IMR-90 (cell line): ENCODE data around the gene TUBA3E. TPM values are rescaled to one million over a fixed set of nuclear protein-coding genes. Genes with fewer than 3 reads are reported as not detected.
"Not testable (repeated sequence)": the region's sequence is repeated elsewhere in the genome, so short reads cannot be mapped to it uniquely, and the experiment has no call there.

ENCODE experiments used
- ATAC-seq: fragments of 200-7000 bp; cut with Tn5 transposase; 2 replicates; pipeline ENCODE4 v1.9.1; 2020; ENCODE audit warnings: low read depth, mild to moderate bottlenecking, moderate library complexity
- BruUV-seq: library from RNA; stranded (reverse); fragments of 400-500 nt; replicated peaks from 2 replicates; lab custom pipeline; 2021; lab: Mats Ljungman, UMichigan
- CTCF ChIA-PET: fragments of 300-600 bp; formaldehyde crosslinking; extraction: SDS; loops from one replicate; lab custom pipeline; 2021; ENCODE audit warnings: antibody characterized with exemption; lab: Yijun Ruan, JAX
- POLR2A ChIA-PET: fragments of 300-600 bp; sonication (Branson Sonifier 250); formaldehyde crosslinking; loops from one replicate; lab custom pipeline; 2022; ENCODE audit warnings: antibody characterized with exemption; ENCODE audit not compliant: unreplicated experiment; lab: Charles Lee
- DNase-seq: peaks from one replicate; pipeline ENCODE4 v3.0.0; 2013
- H2AFZ ChIP-seq: replicated peaks from 2 replicates; pipeline ENCODE3; 2013; ENCODE audit warnings: low read length, mild to moderate bottlenecking; ENCODE audit not compliant: poor library complexity
- H2AK5ac ChIP-seq: 2 replicates; pipeline ENCODE4 v1.6.1; 2013; ENCODE audit warnings: low read depth, low read length, inconsistent platforms
- H2AK9ac ChIP-seq: replicated peaks from 2 replicates; pipeline ENCODE3; 2013; ENCODE audit warnings: mild to moderate bottlenecking, low read depth, low read length, moderate library complexity; ENCODE audit not compliant: poor library complexity
- H2BK120ac ChIP-seq: 2 replicates; pipeline ENCODE4 v1.6.1; 2013; ENCODE audit warnings: low read depth, low read length, inconsistent platforms
- H2BK15ac ChIP-seq: 3 replicates; pipeline ENCODE4 v1.6.1; 2013; ENCODE audit warnings: low read depth, low read length, inconsistent platforms
- H2BK20ac ChIP-seq: 2 replicates; pipeline ENCODE4 v1.6.1; 2013; ENCODE audit warnings: low read depth, mild to moderate bottlenecking, inconsistent platforms, low read length, moderate library complexity
- H2BK5ac ChIP-seq: 2 replicates; pipeline ENCODE4 v1.6.1; 2013; ENCODE audit warnings: mild to moderate bottlenecking, low read depth, low read length, inconsistent platforms; ENCODE audit not compliant: poor library complexity, severe bottlenecking
- H3K14ac ChIP-seq: replicated peaks from 2 replicates; pipeline ENCODE4 v1.6.1; 2013; ENCODE audit warnings: low read depth, low read length, inconsistent platforms
- H3K18ac ChIP-seq: 2 replicates; pipeline ENCODE4 v1.6.1; 2013; ENCODE audit warnings: low read depth, low read length, control low read depth
- H3K23ac ChIP-seq: 2 replicates; pipeline ENCODE4 v1.6.1; 2013; ENCODE audit warnings: low read depth, low read length, inconsistent platforms
- H3K27ac ChIP-seq: 2 replicates; pipeline ENCODE4 v1.5.1; 2013; ENCODE audit warnings: mild to moderate bottlenecking, control low read depth, low read length; ENCODE audit not compliant: insufficient read depth
- H3K27me3 ChIP-seq: 2 replicates; pipeline ENCODE4 v1.6.1; 2013; ENCODE audit warnings: low read length; ENCODE audit not compliant: control insufficient read depth, insufficient read depth
- H3K36me3 ChIP-seq: 2 replicates; pipeline ENCODE4 v1.6.1; 2013; ENCODE audit warnings: low read length, mixed read lengths; ENCODE audit not compliant: control insufficient read depth, insufficient read depth
- H3K4ac ChIP-seq: 2 replicates; pipeline ENCODE4 v1.6.1; 2013; ENCODE audit warnings: low read depth, low read length, inconsistent platforms
- H3K4me1 ChIP-seq: 2 replicates; pipeline ENCODE4 v1.6.1; 2013; ENCODE audit warnings: low read length, mixed read lengths; ENCODE audit not compliant: control insufficient read depth, insufficient read depth
- H3K4me2 ChIP-seq: 2 replicates; pipeline ENCODE4 v1.6.1; 2013; ENCODE audit warnings: low read depth, mild to moderate bottlenecking, control low read depth, low read length, moderate library complexity
- H3K4me3 ChIP-seq: 2 replicates; pipeline ENCODE4 v1.5.1; 2013; ENCODE audit warnings: low read depth, mild to moderate bottlenecking, control low read depth, low read length, moderate library complexity; ENCODE audit not compliant: insufficient read depth
- H3K56ac ChIP-seq: 2 replicates; pipeline ENCODE4 v1.6.1; 2013; ENCODE audit warnings: low read length, inconsistent platforms; ENCODE audit not compliant: insufficient read depth; ENCODE audit errors: extremely low read depth
- H3K79me1 ChIP-seq, 2 experiments: 2 replicates each; pipeline ENCODE4 v1.6.1; 2013; ENCODE audit warnings: low read length in 2 of 2, inconsistent platforms in 1 of 2, low read depth in 1 of 2
- H3K9ac ChIP-seq: 2 replicates; pipeline ENCODE4 v1.6.1; 2013; ENCODE audit warnings: low read depth, low read length, control low read depth
- H3K9me1 ChIP-seq: 2 replicates; pipeline ENCODE4 v1.6.1; 2013; ENCODE audit warnings: low read length, inconsistent platforms; ENCODE audit not compliant: insufficient read depth
- H3K9me3 ChIP-seq: 2 replicates; pipeline ENCODE4 v1.6.1; 2013; ENCODE audit warnings: low read length; ENCODE audit not compliant: control insufficient read depth, insufficient read depth
- H4K20me1 ChIP-seq: 2 replicates; pipeline ENCODE4 v1.6.1; 2013; ENCODE audit warnings: low read length, inconsistent platforms; ENCODE audit not compliant: insufficient read depth
- H4K5ac ChIP-seq: 2 replicates; pipeline ENCODE4 v1.6.1; 2013; ENCODE audit warnings: mild to moderate bottlenecking, low read depth, low read length, control low read depth
- H4K8ac ChIP-seq, 2 experiments: 2 replicates each; pipeline ENCODE4 v1.6.1; 2013; ENCODE audit warnings: low read depth in 2 of 2, low read length in 2 of 2, control low read depth in 1 of 2, inconsistent platforms in 1 of 2
- H4K91ac ChIP-seq: 2 replicates; pipeline ENCODE4 v1.6.1; 2013; ENCODE audit warnings: low read depth, low read length, inconsistent platforms; ENCODE audit not compliant: insufficient read depth
- WGBS, 2 experiments: methylation state at CpG; one replicate each; pipeline versions ENCODE4 v1.1.5 to v1.1.7; 2013; ENCODE audit warnings: missing lambda C conversion rate in 2 of 2; ENCODE audit not compliant: insufficient read length in 1 of 2; ENCODE audit errors: extremely low coverage in 2 of 2; 5-methylcytosine and 5-hydroxymethylcytosine counted together
- dilution Hi-C: fragments of 300-500 bp; cut with HindIII; formaldehyde crosslinking; loops from one replicate; pipeline ENCODE4 v1.14.3; 2018; ENCODE audit warnings: low sequenced_read_pairs; ENCODE audit not compliant: unreplicated experiment
- in situ Hi-C: fragments of 300-500 bp; cut with MboI; formaldehyde crosslinking; loops from 3 replicates; pipeline ENCODE4 v1.14.3; 2019; ENCODE audit warnings: low sequenced_read_pairs, inconsistent platforms, mixed read lengths
- intact Hi-C: fragments of 100-400 bp; cut with micrococcal nuclease; formaldehyde crosslinking; loops from 2 replicates; pipeline ENCODE4 v1.10.0; 2022
- polyA plus RNA-seq, 3 experiments: library from polyadenylated mRNA; depleted of rRNA; stranded (reverse); fragments of >200 nt; gene quantifications; 2 replicates each; pipeline ENCODE4 v1.2.3, GENCODE V29; 2012; ENCODE audit warnings: low replicate concordance in 1 of 3
- total RNA-seq: library from RNA; depleted of rRNA; stranded (reverse); fragments of >200 nt; gene quantifications from 2 replicates; pipeline ENCODE4 v1.2.3, GENCODE V29; 2012

TUBA3E gene
- total and polyA plus RNA-seq, 2 of the 4 experiments (the other 2 are of a cell fraction): not detected

- H2AK5ac ChIP-seq, intact Hi-C loops, H3K56ac ChIP-seq, H3K9me1 ChIP-seq, H3K4ac ChIP-seq, H3K36me3 ChIP-seq, H2AK9ac ChIP-seq, H3K9me3 ChIP-seq, H3K79me1 ChIP-seq, H2AFZ ChIP-seq, in situ Hi-C loops, BruUV-seq, H4K5ac ChIP-seq, H3K18ac ChIP-seq, H3K4me2 ChIP-seq, H3K4me1 ChIP-seq, H2BK15ac ChIP-seq, H3K27me3 ChIP-seq, H3K14ac ChIP-seq, H3K27ac ChIP-seq, H4K20me1 ChIP-seq, H4K91ac ChIP-seq, ATAC-seq, DNase-seq, dilution Hi-C loops, H2BK5ac ChIP-seq, H2BK120ac ChIP-seq, H3K9ac ChIP-seq, POLR2A ChIA-PET, H3K4me3 ChIP-seq, H3K23ac ChIP-seq, CTCF ChIA-PET, H2BK20ac ChIP-seq, H4K8ac ChIP-seq: not testable (repeated sequence)
- WGBS, 2 experiments: 97% methylated on average over 6 of the region's 21 CpGs; no CpG with 5 or more reads in 1 of the 2 experiments
These were observed 29.8 kb upstream of the TUBA3E start for GRCh38 chr2:130228005-130228404.

GRCh38 chr2:130222523-130222922 lies 24.3 kb upstream of the TUBA3E start:
- H3K27me3 ChIP-seq, in situ Hi-C loops, H3K27ac ChIP-seq, H3K4me2 ChIP-seq, H3K36me3 ChIP-seq, H3K4ac ChIP-seq, H2AK9ac ChIP-seq, H4K5ac ChIP-seq, H2BK20ac ChIP-seq, ATAC-seq, H4K91ac ChIP-seq, H3K9me3 ChIP-seq, H3K56ac ChIP-seq, dilution Hi-C loops, H3K23ac ChIP-seq, H3K79me1 ChIP-seq, H3K14ac ChIP-seq, H2BK120ac ChIP-seq, H2AFZ ChIP-seq, H4K20me1 ChIP-seq, H3K9me1 ChIP-seq, BruUV-seq, H3K9ac ChIP-seq, intact Hi-C loops, H2BK5ac ChIP-seq, H2AK5ac ChIP-seq, H4K8ac ChIP-seq, CTCF ChIA-PET, H3K18ac ChIP-seq, H2BK15ac ChIP-seq, H3K4me1 ChIP-seq, H3K4me3 ChIP-seq, DNase-seq, POLR2A ChIA-PET: not testable (repeated sequence)
- WGBS, 2 experiments: no CpG with 5 or more reads among the region's 4 CpGs
